NCI-H526 (cell line): ENCODE measurements around the gene OSCP1.
A peak's percentile ranks its signal among the peaks of the same experiment; 100 is the strongest.

Experiments
- DNase-seq, 2 experiments: peaks; one replicate each; lab custom pipeline; 2025; lab: John Stamatoyannopoulos, UW

The OSCP1 gene

GRCh38 chr1:36382669-36383068 lies 67.6 kb downstream of the OSCP1 start:
- no peak for DNase-seq

GRCh38 chr1:36382231-36382630 lies 68.0 kb downstream of the OSCP1 start:
- DNase-seq, result no peak

GRCh38 chr1:36381405-36381804 lies 68.8 kb downstream of the OSCP1 start:
- no peak for DNase-seq

GRCh38 chr1:36380782-36381181 lies 69.5 kb downstream of the OSCP1 start:
- DNase-seq, result no peak

DNA sequence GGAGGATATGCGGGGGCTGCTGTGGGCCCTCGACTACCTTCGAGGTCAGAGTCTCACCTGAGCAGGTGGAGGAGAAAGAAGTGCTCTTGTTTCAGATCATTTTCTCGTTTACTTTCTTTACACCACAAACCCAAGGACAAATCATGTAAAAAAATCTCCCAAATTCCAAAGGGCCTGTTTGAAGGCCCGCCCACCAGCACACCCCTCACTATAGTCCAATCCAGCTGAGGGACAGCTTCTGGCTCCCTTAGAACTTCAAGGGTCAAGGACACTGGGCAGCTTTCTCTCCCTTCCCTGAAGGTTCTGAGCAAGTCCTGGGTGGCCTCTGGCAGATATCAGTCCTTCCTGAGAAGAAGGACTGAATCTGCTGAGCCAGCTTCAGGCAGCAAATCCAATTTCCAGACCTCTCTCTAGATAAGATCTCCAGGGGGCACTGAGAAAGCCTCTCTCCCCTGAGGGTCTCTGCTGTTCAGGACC lies 70.1 kb downstream of the OSCP1 start:
- DNase-seq, result no peak

DNA sequence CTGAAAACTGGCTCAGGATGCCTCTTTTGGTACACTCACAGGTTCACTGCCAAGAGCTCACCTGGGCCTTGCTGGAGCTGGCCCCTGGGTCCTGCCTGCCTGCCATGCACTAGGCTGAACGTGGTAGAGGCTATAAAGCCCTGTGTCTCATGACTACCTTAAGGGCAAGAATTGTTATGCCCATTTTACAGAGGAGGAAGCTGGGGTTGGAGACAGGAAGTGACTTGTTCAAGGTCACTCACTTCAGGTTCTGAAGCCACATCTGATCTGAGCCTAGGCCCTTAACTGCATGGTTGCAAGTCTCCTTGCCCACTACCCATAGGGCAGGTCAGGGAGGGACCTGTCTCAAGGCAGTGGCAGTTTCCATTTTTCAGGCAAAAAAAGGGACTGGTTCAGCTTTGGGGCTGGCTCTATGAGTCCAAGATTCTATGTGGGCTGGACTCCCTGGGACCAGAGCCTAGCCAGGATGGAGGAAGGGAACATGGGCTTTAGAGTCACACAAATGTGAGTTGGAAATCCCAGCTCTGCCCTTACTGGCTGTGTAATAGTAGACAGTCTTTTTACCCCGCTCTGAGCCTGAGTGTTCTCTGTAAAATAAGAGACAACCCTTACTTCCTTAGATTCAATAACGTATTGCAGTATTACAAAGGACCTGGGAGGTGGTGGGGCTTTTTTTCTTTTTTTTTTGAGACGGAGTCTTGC lies 72.3 kb downstream of the OSCP1 start:
- no peak for DNase-seq

DNA sequence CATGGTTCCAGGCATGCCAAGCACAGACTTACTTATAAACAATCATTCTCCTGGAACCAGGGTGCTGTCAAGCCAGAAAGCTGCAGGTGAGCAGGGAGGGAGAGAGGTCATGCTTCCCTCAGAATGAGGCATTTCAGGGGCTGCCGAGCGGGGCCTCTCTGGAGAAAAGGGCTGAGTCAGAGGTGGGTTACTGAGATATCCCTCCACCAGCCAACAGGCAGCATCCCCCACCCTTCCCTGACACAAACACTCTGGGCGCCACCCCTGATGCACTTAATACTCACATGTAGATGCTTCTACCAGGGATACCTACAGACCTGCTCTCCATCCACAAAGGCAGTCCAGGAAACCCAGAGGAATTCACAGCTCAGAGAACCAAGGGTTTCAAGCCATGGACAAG lies 77.6 kb downstream of the OSCP1 start:
- DNase-seq, result no peak

- peak; percentile 69 to 95 for DNase-seq
Observed at GRCh38 chr1:36369061-36369861, 81.0 kb downstream of the OSCP1 start.
